ENCODE data around the gene BAHD1.

The BAHD1 gene

GRCh38 chr15:40443255-40443654 is 2.5 kb downstream of the BAHD1 start:
- no peak for TF ChIP-seq CTCF (IDR thresholded peaks at IDR 0.05)

DNA sequence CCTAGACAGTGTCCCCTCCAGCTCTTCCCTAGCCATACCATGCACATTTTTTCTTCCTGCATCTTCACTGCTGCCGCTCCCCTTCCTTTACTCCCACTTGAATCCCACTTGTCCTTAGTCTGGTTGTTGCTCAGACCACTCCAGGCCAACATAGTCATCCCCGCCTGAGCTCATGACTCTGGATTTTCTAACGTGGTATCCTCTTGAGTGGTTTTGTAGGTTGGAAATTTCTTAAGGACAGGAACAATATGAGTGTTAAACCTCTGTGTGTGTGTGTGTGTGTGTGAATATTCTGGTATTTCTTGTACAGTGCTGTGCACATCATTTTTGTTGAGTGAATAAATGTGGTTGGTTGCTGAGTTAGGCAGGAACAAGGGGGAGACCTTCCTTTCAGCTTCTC is 3.1 kb downstream of the BAHD1 start:
- no peak for TF ChIP-seq CTCF (IDR thresholded peaks at IDR 0.05)

GRCh38 chr15:40444736-40445135 is 4.0 kb downstream of the BAHD1 start:
- no peak for TF ChIP-seq CTCF (IDR thresholded peaks at IDR 0.05)

DNA sequence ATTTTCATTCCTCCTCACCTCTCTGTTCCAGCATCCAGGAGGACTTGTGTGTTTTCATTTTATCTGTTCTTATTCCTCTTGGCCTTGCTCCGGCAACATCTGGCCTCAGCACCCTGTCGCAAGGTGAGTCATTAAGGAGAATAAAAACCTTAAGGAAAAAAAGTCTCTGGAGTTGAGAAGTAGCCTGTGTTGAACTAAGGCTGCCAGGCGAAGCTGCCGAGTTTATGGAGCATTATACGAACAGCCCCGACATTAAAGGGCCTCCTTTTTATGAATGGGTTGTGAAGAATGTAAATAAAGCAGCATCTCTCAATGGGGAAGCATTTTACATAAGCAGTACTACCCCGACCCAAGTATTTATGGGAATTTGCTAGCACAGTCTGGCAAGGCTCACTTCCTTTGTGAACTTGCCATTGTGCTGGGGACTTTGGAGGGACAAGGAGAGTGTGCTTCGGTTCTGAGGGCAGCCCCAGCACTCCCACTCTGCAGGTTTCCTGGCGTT is 4.7 kb downstream of the BAHD1 start:
- no peak for TF ChIP-seq CTCF (IDR thresholded peaks at IDR 0.05)

GRCh38 chr15:40446144-40446543 is 5.4 kb downstream of the BAHD1 start:
- no peak for TF ChIP-seq CTCF (IDR thresholded peaks at IDR 0.05)

DNA sequence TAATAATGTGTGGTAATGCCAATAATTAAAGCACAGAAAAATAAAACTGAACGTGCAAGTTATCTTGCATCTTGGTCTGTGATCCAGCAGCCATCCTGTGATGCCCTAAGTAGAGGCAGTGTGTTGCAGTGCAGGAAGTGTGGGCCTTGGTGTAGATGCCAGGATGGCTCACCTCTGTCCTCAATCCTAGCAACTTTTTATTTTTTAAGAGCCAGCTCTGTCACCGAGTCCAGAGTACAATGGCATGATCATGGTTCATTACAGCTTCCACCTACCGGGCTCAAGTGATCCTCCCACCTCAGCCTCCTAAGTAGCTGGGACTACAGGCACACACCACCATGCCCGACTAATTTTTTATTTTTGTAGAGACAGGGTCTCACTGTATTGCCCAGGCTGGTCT is 7.6 kb downstream of the BAHD1 start:
- TF ChIP-seq CTCF (IDR thresholded peaks at IDR 0.05): no peak

GRCh38 chr15:40449275-40449674 is 8.5 kb downstream of the BAHD1 start:
- no peak for TF ChIP-seq CTCF (IDR thresholded peaks at IDR 0.05)

DNA sequence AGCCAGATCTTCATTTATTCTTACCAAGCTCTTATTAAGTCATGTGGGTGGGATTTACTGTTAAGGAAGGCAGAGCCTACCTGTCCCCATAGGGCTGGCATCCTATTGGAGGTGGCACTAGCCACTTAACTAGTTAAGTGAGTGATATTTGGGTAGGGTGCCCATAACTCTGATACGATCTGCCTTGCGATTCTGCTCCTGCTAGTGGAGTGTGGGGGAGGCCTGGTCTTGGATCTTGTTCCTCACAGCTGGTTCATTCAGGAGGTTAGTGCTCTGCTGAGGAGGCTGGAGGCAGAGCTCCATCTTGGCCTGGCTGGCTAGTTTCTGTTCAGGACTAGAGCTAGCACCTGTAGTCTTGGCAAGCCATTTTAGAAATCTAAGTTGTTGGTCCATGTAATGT is 9.3 kb downstream of the BAHD1 start:
- no peak for TF ChIP-seq CTCF (IDR thresholded peaks at IDR 0.05)

Measured in LNCAP (cell line).